ENCODE measurements around the gene INTS7.
"Not testable (repeated sequence)": the region's sequence is repeated elsewhere in the genome, so short reads cannot be mapped to it uniquely, and the experiment has no call there.

INTS7 gene

DNA sequence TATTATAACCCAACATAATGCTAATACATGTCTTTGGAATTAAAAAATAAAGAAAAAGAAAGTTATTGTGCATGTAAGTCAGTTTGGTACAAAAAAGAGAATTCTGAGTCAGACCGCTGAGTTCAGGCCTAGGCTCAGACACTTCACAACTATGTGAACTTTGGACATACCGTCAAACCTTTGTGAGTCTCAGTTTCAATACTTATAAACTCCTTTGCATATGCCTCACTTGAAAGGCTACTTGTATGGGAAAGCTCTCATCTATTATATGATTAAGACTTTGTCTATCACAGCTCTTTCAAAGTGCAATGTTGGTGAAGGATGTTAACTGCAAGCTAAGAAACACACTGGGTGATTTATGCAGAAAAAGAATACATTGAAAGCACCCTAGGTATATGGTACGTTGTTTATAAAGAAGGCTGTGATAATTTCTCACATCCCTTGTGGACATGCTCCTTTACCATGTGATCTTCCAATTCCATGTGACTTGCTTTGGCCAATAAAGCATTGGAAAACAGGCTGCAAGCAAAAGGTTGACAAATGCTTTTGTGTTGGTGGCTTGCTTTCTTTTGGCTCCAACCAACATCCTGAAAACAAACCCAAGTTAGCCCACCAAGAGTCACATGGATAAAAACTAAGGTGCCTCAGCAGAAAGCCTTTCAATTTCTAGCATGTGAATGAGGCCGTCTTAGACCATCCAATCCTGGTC is 49.6 kb downstream of the INTS7 start:
- no peak for DNase-seq (ENCODE audit: low read depth, low spot score)

DNA sequence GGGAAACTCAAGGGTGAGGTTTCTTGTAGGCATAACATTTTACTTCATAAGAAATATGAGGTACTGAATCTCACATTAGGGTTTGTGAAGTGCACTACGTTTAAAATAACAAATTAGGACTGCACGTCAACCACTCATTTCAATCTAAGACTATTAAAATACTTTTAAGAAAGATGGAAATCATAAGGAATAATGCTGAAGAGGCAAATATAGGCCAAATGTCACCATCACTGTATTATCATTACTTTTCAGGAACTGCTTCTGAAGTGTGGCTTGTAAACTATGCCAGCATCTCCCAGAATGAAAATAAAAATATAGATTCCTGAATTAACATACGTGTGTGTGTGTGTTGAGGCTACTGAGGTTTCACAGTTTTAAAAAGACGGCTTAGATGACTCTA is 56.8 kb downstream of the INTS7 start:
- DNase-seq (ENCODE audit: low read depth, low spot score): no peak

DNA sequence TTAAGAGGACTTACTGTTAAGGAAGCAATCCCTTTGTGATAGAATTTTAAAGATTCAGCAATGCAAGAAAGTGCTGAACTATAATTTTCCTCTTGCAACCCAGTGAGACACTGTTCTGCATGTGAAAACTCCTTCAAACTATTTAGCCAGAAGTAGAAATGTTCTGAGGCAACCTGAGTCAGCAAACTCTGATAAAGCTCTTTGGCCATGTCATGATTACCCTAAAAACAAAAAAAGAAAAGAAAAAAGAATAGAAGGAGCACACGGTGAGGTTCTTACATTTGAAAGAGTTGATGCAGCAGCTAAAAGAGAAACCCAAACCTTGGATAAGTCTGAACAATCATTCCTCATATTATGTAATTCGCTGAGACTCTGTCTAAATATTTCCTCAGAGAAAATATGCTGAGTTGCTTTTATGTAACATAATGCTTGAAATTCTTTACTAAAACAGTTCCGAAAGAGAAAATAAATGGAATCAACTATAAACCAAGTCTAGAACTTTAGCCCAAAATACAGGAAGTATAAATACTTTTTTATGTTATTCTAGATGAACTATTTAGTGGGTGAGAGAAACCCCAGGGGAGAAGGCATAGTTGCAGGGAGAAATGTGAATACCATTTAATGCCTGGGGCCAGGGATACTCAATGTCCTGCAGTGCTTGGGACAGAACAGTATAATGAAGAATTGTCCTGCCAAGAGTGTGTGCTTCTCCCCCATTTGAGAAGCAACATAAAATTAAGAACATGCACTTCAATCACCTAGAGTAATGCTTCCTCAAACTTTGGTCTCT is 60.0 kb downstream of the INTS7 start:
- no peak for DNase-seq (ENCODE audit: low read depth, low spot score)

DNA sequence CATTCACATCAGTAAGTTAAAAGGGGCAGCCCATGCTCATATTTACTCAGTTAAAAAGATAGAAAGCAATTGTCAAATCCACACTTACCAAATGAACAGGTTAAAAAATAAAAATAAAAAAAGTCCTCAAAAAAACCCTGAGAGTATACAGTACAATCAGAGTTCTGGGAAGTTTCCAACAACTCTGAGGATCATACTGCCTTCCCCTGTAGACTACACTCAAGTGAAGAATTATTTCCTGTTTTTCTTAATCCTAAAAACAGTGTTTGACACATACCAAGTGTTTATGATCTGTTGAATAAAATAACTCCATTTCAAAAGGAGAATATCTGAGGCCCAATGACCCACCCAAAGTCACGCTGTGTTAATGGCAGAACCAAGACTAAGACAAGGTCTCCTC is 61.8 kb downstream of the INTS7 start:
- no peak for DNase-seq (ENCODE audit: low read depth, low spot score)

DNA sequence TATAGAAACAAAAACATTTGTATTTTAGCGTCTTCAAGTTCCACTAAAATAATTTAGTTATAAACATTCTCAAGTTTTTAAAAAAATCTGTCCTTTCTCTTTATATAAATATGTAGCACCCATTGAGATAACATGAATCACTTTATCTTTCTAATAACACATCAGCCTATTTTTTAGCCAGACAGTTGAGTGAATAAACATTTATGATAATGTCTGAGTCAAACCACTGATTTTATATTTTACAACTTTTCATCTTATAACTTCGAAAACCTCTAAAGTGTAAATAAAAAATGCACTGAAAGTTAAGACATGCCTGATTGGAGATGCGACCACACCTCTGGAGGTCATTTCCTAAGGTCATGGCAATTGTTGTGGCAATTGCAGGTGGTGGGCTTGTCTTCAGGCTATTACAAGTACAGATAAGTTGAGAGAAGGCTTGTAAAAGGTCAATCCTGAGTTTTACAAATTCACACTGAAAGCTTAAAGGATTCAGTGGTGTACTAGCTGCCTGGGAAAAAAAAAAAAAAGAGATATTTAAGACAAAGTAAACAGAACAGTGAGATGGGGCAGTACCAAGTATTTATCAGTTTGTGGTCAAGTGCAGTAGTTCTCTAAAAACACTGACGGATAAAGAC is 67.0 kb downstream of the INTS7 start:
- no peak for DNase-seq (ENCODE audit: low read depth, low spot score)

DNA sequence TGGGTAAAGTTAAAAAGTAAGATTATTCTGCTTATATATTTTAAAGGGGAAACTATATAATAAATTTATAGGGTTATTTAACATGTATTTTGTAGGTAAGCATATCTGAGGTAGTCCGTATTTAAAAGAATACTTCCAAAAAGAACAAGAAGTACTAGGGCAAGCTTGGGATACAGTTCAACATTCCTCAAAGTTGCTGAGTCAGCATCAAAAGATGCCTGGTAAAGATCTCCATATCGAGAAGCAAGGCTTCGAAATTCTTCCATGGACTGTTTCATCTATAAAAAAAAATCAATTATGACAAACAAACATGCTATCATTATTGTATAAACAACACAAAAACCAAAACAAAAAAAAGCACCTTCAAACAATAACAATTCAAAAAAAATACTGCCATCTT is 67.7 kb downstream of the INTS7 start:
- DNase-seq (ENCODE audit: low read depth, low spot score): no peak

DNA sequence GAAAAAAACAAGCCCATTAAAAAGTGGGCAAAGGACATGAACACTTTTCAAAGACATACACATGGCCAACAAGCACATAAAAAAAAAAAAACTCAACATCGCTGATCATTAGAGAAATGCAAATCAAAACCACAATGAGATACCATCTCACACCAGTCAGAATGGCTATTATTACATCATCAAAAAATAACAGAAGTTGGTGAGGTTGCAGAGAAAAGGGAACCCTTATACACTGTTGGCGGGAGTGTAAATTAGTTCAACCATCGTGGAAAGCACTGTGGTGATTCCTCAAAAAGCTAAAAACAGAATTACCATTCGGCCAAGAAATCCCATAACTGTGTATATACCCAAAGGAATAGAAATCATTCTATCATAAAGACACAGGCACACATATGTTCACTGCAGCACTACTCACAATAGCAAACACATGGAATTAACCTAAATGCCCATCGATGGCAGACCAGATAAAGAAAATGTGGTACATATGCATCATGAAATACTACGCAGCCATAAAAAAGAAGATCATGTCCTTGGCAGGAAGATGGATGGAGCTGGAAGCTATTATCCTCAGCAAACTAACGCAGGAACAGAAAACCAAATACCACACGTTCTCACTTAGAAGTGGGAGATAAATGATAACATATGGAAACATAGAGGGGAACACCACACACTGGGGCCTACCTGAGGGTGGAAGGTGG is 70.1 kb downstream of the INTS7 start:
- DNase-seq (ENCODE audit: low read depth, low spot score): no peak

DNA sequence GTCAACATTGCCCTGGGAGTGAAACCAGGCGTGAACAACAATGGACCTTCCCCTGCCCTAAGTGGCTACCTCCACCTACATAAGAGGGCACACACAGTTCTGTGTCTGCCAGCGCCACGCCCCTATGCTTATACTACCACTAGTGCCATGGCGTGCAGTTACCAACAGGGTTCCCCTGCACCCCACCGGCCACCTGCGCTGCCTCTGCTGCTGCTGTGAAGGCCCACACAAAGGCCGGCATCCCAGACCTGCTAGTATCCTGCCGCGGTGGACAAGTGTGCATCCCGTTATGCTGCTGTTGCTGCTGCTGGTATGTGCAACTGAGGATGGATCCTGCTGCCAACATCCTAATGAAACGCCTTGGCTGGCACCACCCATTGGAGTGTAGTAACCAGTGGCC is 75.7 kb downstream of the INTS7 start:
- DNase-seq (ENCODE audit: low read depth, low spot score): no peak

DNA sequence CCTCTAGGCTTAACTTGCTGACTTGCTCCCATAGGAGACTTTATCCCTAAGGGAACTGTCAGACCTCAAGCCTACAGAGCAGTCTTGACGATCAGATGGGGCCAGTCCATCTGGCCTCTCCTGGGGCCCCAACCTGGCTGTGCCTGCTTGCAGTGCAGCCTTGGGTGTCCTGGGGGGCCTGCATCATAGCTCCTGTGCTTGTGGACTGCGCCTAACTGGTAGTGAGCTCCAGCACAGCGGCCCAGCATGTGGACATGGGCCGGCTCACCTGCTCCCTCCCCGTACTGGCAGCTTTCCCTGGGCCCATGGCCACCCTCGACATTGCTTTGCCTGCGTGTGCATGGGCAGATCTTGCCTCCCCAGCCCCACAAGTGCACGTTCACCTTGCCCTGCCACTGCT is 76.1 kb downstream of the INTS7 start:
- no peak for DNase-seq (ENCODE audit: low read depth, low spot score)

DNA sequence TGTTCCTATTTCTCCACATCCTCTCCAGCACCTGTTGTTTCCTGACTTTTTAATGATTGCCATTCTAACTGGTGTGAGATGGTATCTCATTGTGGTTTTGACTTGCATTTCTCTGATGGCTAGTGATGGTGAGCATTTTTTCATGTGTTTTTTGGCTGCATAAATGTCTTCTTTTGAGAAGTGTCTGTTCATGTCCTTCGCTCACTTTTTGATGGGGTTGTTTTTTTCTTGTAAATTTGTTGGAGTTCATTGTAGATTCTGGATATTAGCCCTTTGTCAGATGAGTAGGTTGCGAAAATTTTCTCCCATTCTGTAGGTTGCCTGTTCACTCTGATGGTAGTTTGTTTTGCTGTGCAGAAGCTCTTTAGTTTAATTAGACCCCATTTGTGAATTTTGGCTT is 81.3 kb downstream of the INTS7 start:
- DNase-seq (ENCODE audit: low read depth, low spot score): not testable (repeated sequence)

DNA sequence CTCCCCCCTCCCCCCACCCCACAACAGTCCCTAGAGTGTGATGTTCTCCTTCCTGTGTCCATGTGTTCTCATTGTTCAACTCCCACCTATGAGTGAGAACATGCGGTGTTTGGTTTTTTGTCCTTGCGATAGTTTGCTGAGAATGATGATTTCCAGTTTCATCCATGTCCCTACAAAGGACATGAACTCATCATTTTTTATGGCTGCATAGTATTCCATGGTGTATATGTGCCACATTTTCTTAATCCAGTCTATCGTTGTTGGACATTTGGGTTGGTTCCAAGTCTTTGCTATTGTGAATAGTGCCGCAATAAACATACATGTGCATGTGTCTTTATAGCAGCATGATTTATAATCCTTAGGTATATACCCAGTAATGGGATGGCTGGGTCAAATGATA is 81.8 kb downstream of the INTS7 start:
- not testable (repeated sequence) for DNase-seq (ENCODE audit: low read depth, low spot score)

DNA sequence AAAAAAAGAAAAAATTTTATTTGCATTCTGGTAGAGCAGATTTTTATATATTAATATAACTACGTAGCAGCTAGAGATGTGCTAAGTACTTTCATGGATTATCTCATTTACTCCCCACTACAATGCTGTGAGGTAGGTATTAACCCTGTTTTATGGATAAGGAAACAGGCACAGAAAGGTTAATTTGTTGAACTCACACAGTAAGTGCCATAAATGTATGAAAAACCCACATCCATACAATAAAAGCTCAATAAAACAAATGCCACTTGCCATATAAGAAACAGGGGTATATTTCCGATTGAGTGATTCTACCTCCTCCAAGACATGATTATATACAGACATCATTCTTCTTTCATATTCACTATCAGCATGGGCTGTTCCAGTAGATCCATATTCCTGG is 83.1 kb downstream of the INTS7 start:
- DNase-seq (ENCODE audit: low read depth, low spot score): no peak

DNA sequence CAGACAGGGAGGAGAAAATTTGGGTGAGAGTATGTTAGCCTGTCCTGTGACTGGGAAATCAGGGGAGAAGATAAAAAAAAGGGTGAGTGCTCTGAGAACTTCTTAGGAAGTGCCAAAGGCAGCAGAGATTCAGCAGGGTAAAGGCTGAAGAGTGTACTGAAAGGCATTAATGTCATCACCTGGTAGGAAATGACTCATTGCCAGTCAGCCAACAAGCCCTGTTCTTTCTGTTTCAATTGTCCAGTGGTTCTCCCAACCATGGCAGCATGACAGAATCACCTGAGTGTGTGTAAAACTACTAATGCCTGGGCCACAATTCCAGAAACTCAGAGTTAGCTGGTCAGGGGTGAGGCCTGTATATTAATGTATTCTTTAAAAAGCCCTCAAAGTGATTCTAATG is 83.5 kb downstream of the INTS7 start:
- DNase-seq (ENCODE audit: low read depth, low spot score): no peak

DNA sequence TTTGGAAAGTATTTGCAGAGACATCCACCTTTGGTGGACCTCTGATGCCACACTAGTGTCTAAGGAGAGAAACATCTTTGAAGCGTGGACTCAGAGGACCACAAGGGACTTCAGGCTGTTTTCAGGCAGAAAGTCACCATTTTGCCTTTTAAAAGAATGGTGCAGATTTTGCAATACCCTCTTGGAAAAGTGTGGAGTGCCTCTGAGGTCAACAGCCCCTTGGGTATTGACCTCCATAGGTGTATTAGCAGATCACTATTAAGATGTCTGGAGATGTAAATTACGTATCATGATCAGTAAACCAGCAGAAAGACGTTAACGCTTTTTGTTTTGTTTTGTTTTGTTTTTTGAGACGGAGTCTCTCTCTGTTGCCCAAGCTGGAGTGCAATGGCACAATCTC is 87.0 kb downstream of the INTS7 start:
- no peak for DNase-seq (ENCODE audit: low read depth, low spot score)

DNA sequence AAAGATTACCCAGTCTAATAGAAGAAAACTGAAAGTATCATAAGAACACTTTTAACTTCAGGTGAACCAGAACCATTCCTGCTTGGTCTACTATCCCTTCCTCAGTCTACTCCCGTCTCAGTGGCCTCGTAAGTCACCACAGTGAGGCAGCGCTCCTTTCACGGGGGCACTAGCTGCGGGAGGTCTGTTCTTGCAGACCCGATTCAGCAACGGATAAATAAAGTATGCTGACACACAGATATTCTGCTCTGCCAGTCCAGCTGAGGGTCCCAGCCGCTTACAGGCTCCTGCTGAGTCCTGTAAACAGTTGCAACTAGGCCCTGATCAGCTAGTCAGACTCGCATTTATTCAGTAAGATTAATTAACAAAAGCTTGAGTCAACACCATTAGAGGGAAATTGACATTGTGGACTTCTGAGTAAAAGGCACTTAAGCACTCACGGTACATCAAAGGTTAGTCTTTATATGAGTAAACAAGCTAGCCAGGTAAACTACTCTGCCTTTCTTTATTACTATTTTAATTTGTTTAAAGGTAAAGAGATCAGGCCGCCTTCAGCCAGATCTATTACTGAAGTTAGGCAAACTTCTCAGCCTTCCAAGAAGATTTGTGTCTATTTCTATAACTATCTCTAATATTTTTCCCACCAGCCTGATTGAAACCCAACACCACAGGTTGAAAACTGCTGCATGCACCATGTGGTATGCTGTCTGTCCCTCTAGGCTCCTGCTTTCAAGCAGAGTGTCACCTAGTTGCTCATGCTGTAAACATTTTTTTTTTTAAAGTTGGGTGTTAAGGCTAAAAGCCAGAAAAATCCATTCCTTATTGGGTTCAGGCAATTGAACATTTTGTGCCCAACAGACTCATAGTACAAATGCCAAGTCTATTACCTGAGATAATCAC is 87.7 kb downstream of the INTS7 start:
- DNase-seq (ENCODE audit: low read depth, low spot score): no peak

DNA sequence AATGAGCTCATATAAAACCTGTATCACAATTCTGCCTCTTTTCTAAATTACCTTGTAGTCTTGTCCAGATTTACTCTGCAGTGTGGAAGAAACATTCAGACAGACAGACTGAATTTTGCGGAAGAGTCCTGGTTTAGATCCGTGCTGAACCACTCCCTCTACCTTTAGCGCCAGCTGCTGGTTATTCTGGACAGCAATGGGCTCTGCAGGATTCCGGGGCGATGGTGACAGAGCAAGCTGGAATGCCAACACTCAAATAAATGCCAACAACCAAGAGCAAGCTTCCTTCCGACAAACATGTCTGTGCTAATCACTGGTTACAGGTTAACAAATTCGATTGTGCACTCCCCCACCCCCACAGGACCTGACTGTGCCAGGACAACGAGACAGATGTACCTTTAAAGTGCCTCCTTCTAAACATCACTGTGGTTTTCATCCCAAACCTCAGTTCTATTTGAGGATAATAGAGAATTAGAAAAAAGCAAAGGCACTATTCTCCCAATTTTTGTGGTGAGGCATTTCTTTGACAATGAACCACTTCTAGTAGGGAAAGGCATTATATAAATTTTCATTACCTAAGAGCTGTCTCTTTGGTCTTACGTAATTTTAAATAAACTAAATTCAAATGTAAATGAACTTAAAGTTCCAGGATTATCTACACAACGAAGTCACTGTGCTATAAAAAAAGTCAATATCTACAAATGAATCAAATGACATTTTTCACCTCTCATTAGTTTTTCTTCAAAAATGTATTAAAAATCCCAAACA is 90.4 kb downstream of the INTS7 start:
- DNase-seq (ENCODE audit: low read depth, low spot score): no peak

DNA sequence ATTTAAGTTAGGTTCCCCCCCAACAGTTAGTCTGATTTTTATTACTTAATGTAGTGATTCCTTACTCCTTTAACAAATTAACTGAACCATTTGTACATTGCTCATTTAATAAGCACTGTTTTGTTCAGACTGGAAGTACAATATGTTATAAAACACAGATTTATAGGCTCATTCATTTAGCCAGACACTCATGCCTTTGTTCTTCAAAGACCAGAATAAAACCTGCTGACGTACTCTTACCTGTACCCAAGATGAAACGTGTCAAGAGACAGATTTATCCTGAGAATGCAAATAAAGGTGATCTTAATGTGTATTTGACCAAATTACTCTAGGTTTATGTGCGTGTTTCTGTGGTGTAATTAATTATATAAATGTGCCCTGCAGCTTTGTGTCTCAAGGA is 92.8 kb downstream of the INTS7 start:
- no peak for DNase-seq (ENCODE audit: low read depth, low spot score)

DNA sequence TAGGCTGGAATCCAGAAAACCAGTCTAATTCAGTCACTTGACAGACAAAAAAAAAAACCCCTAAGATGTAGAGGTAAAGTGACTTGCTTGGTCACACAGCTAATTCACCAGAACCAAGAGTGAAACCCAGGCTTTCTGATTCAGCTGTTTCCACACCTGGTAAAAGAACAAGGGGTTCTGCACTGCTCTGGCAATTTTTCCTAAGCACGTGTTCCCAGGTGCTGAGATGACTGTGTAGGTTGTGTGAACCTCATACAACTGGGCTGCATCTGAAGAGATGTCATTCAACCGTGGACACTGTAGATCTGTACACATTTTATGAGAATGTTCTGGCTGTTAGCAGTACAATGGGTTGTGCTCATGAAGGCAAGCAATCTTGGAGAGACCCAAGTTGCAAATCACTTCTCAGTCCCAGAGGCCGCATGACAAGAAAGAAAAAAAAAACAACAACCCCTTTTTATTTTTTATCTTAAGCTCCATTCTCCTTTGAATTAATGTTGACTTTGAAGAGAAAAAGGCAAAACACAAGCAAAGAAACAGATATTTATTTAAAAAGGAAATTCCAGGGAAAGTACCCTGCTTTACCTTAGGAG is 95.4 kb downstream of the INTS7 start:
- DNase-seq (ENCODE audit: low read depth, low spot score): no peak

DNA sequence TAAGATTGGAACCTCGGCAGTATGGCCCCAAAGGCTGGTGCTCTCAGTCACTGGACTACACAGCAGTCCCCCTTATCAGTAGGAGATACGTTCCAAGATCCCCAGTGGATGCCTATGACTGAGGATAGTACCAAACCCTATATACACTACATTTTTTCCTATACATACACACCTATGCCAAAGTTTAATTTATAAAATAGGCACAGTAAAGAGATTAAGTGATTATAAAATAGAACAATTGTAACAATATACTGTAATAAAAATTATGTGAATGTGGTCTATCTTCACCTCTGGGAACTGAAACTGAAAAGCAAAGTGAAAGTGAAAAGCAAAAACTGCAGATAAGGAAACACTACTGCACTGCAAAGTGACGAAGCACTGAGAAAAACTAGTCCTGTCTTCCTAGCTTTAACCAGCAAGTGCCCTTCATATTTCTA is 96.8 kb downstream of the INTS7 start:
- DNase-seq (ENCODE audit: low read depth, low spot score): no peak

DNA sequence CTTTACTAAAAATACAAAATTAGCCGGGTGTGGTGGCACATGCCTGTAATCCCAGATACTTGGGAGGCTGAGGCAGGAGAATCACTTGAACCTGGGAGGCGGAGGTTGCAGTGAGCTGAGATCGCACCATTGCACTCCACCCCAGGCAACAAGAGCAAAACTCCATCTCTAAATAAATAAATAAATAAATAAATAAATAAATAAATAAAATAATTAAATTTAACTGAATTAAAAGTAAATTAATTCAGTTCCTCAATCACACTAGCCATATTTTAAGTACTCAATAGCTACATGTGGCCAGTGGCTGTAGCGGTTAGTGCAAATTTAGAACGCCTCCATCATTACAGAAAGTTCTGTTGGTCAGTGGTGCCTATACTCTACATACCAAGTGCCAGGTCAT is 97.9 kb downstream of the INTS7 start:
- DNase-seq (ENCODE audit: low read depth, low spot score): not testable (repeated sequence)
